Fibroblast of mammary gland (primary cell): ENCODE data around the gene RNGTT.

Experiments used
- DNase-seq: peaks from one replicate; pipeline ENCODE4 v3.0.0-alpha.2; 2010; ENCODE audit warnings: low read depth
- H3K4me3 ChIP-seq: 2 replicates; pipeline ENCODE4 v1.5.1; 2011; ENCODE audit warnings: low read depth, mild to moderate bottlenecking, low read length, moderate library complexity; ENCODE audit not compliant: control insufficient read depth
- TF ChIP-seq, protein P1 (sequence below): conservative IDR thresholded peaks from 2 replicates; pipeline ENCODE4 v1.5.1; 2011; ENCODE audit warnings: low read depth, low read length, inconsistent platforms; ENCODE audit not compliant: control insufficient read depth, insufficient read depth

RNGTT gene

DNA sequence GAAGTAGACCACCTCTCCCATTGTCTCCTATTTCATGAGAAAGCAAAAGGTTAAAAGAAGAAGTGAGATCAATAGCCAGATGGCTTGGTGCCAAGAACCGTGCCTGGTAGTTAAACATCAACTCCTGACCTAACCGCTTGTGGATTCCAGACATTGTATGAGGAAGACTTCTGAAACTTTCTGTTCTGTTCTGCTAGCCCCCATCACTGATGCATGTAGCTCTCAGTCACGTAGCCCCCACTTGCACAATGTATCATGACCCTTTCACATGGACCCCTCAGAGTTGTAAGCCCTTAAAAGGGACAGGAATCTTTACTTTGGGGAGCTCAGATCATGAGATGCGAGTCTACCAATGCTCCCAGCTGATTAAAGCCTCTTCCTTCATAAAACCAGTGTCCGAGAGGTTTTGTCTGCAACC lies 301.2 kb downstream of the RNGTT start:
- no peak overlapping the region for H3K4me3 ChIP-seq
- TF ChIP-seq, protein P1, sequence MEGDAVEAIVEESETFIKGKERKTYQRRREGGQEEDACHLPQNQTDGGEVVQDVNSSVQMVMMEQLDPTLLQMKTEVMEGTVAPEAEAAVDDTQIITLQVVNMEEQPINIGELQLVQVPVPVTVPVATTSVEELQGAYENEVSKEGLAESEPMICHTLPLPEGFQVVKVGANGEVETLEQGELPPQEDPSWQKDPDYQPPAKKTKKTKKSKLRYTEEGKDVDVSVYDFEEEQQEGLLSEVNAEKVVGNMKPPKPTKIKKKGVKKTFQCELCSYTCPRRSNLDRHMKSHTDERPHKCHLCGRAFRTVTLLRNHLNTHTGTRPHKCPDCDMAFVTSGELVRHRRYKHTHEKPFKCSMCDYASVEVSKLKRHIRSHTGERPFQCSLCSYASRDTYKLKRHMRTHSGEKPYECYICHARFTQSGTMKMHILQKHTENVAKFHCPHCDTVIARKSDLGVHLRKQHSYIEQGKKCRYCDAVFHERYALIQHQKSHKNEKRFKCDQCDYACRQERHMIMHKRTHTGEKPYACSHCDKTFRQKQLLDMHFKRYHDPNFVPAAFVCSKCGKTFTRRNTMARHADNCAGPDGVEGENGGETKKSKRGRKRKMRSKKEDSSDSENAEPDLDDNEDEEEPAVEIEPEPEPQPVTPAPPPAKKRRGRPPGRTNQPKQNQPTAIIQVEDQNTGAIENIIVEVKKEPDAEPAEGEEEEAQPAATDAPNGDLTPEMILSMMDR, result no peak
- DNase-seq, result no peak

DNA sequence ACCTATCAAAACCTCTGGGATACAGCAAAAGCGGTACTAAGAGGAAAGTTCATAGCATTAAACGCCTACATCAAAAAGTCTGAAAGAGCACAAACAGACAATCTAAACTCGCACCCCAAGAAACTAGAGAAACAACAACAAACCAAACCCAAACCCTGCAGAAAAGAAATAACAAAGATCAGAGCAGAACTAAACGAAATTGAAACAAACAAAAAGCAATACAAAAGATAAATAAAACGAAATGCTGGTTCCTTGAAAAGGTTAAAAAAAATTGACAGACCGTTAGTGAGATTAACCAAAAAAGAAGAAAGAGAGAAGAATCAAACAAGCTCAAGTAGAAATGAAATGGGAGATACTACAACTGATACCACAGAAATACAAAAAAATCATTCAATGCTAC lies 302.3 kb downstream of the RNGTT start:
- TF ChIP-seq, protein P1, result no peak
- DNase-seq, result no peak
- H3K4me3 ChIP-seq, result no peak overlapping the region

DNA sequence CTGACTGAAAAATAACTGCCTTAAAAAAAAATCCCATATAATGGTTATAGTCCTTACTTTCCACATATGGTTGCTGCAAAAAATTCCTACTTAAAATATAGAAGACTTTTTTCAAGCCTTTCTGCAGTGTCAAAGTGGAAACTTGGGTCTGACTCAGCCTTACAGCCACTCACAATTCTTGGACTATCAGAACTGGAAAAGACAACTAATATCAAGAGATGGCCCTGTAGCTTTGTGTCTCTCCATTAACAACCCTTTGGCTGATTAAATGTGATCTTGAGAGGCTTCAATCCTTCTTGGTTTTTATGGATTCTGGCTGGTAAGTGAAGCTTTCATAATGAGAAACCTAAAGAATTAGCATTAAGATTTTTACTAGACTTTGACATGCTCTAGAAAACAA lies 307.8 kb downstream of the RNGTT start:
- no peak overlapping the region for H3K4me3 ChIP-seq
- TF ChIP-seq, protein P1, result no peak
- DNase-seq, result no peak

DNA sequence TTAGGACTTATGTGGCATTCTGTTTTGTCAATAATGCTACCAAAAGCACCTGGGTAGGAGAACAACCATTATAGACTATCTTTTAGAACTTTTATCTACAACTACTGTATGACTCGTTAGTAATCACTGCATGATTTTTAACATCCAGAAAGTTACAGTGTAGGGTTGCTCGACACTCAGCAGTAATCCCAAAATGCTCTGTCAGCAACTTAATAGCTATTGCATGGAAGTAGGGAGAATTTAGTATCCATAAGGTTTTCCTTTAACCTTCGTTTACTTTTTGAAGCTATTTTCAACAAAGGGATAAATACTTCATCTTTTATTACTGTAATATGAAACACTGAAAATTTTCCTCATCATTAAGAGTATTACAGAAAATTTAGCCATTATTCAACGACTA lies 309.5 kb downstream of the RNGTT start:
- TF ChIP-seq, protein P1, result no peak
- no peak for DNase-seq
- H3K4me3 ChIP-seq, result no peak overlapping the region

DNA sequence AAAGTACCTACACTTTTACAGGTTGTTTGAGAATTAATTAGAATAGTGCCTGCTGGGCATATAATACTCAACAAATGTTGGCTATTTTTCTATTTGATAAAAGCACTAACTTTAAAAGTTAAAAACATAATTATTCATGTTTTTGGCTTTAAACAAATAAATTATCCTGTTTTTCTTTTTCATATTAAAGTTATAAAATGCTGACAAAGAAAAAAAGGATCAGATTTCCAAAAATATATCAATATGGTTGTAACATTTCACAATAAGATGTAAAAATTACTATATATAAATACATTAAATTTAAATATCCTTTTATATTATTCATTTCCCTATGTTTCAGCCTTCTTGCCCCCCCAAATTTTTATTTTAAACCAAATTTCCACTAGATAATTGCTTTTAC lies 312.0 kb downstream of the RNGTT start:
- TF ChIP-seq, protein P1, result no peak
- H3K4me3 ChIP-seq, result no peak overlapping the region
- DNase-seq, result no peak

DNA sequence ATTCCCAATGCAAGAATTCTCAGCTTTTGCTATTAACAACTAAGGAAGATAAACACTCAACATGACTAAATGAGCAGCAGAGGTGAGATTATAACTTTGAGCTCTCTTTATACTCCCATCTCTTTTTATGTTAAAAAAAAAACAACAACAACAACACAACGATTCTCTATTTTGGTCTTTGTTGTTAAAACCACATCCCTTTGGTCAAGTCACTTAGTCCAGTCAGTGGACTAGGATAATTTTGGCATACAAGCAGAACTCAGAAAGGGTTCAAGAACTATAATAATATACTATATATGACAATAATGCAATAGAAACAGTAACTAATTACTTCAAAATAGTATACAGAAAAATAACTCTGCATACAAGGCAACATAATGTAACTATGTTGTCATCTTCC lies 312.4 kb downstream of the RNGTT start:
- no peak overlapping the region for H3K4me3 ChIP-seq
- TF ChIP-seq, protein P1, result no peak
- no peak for DNase-seq

- TF ChIP-seq, protein P1, result no peak
- no peak overlapping the region for H3K4me3 ChIP-seq
- peak; percentile 91 for DNase-seq
Observed at GRCh38 chr6:88650029-88650619, 313.3 kb downstream of the RNGTT start.
